ENCODE measurements around the gene PLEKHG2. TPM values are rescaled to one million over a fixed set of nuclear protein-coding genes. Genes with fewer than 3 reads are reported as not detected.

The PLEKHG2 gene
- polyA plus RNA-seq, 3 donors, result 73.7 to 118 (median 96.8) TPM

DNA sequence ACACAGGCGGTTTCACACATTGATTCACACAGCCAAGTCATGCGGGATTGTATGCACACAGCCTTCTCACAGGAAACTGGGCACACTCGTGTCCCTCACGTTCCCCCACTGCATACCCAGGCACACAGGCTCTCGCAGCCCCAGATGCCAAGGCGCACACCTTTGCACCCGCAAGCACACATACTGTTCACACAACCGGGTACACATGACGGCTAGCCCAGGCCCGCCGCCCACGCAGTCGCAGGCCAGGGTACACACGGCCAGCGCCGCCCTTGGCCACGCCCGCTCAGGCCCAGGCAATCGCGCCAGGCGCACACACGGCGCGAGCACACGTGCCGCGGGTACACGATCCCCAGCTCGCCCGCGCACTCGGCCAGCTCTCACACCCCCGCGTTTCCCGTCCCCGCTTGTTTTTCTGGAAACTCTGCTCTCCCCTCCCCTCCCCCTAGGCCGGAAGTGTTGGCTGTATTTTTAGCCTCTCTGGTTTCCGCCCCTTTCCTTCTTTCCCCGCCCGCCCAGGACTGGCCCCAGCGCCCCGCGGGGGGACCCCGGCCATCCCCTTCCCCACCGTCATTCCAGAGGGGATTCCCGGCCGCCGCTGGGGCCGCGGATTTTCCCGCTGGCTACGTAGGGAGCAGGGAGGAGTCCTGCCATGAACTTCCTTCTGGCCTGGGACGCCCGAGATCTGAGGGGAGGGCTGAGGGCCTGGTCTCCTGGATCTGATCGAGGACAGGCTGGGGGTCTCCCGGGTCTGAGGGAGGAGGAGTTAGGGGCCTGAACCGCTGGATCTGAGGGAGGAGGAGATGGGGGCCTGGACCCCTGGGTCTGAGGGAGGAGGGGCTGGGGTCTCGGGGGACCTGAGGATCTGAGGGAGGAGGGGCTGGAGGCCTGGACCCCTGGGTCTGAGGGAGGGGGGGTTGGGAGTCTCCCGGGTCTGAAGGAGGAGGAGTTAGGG is 9.8 kb upstream of the PLEKHG2 start:
- peak in 10 of 11 donors; percentile 78 to 92 (median 88) for DNase-seq (ENCODE audit: extremely low read depth in 1 of 11, low read depth in 9 of 11, low spot score in 4 of 11)

DNA sequence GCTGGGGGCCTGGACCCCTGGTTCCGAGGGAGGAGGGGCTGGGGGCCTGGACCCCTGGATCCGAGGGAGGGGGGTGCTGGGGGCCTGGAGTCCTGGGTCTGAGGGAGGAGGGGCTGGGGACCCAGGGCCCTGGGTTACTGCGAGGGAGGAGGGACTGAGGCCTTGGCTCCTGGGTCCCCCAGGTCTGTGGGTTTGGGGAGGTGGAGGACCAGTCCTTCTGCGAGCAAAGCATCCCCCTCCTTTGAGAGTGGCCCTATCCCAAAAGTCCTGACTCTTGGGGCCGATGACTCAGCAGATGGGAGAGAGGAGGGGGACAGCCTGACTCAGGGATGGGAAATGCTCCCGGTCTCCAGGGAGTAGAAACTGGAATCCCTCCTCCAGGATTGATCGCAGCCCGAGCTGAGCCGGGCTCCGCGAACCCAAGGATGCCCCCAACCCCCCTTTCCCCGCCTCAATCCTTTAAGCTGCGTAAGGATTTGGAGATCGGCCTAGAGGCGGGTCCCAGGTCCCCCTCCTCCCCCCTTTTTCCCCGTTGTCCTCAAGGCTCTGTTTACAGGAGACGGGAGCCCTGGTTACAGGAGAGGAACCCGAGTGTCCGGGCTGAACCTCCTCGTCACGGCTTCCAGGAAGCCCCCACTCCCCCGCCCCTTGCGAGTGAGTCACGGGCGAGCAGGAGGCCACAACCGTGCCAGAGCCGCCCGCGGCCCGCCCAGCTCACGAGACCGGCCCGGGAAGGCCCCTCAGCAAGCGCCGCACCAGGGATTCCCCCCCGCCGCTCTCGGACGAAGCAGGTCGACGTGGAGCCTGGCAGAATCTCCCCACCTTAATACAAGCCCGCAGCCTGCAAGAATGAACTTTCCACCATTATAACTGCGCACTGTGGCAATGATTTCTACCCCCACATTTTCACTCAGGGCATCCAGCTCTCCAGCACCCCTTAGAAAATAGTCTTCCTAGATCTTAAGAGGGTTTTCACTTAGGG is 8.8 kb upstream of the PLEKHG2 start:
- peak in 10 of 11 donors; percentile 63 to 89 (median 86) for DNase-seq (ENCODE audit: extremely low read depth in 1 of 11, low read depth in 9 of 11, low spot score in 4 of 11)

DNA sequence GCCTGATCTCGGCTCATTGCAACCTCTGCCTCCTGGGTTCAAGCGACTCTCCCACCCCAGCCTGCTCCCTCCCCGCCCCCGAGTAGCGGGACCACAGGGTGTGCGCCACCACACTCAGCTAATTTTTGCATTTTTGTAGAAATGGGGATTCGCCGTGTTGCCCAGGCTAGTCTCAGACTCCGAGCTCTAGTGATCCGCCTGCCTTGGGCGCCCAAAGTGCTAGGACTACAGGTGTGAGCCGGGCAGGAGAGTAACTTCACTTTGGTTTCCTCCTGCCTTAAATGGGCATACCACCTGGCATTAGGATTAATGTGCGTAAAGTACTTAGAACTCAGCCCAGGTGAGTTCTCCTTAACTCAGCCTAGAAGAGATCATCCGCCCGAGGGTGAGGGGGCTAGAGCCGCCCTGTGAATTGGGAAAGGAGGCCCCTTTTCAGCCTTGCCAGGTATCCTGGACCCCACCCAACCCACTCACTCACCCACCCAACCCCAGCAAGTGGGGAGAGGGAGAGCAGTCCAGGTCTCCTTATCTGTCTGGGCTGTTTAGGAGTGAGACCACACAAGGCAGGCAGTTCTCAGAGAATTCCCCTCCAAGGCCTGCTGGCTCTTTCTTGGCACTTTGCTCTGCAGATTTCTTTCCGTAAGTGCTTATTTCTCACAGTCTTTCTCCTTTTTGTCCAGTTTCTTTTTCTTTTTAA is 7.1 kb upstream of the PLEKHG2 start:
- no peak for DNase-seq (ENCODE audit: extremely low read depth in 1 of 11, low read depth in 9 of 11, low spot score in 4 of 11)

DNA sequence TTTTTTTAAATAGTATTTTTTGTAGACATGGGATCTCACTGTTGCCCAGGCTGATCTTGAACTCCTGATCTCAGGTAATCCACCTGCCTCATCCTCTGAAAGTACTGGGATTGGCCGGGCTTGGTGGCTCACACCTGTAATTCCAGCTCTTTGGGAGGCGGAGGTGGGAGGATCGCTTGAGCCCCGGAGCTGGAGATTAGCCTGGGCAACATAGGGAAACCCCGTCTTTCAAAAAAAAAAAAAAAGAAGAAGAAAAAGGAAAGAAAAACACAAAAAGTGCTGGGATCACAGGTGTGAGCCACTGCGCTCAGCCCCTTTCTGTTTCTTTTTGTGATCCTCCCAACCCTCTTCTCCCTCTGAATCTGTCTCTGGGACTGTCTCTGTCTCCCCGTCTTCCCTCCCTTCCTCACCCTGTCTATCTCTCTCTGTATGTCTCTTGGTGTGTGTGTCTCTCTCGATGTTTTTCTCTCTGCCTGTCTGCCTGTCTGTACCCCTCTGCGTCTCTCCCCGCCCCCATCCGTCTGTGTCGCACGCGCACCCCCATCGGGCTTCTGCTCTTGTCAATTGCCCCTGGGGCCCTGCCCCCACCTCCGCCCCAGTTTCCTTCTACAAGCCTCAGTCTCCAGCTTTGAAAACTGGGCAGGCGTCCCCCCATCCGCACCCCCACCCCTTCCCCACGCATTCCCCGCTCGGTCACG is 6.4 kb upstream of the PLEKHG2 start:
- no peak for DNase-seq (ENCODE audit: extremely low read depth in 1 of 11, low read depth in 9 of 11, low spot score in 4 of 11)

DNA sequence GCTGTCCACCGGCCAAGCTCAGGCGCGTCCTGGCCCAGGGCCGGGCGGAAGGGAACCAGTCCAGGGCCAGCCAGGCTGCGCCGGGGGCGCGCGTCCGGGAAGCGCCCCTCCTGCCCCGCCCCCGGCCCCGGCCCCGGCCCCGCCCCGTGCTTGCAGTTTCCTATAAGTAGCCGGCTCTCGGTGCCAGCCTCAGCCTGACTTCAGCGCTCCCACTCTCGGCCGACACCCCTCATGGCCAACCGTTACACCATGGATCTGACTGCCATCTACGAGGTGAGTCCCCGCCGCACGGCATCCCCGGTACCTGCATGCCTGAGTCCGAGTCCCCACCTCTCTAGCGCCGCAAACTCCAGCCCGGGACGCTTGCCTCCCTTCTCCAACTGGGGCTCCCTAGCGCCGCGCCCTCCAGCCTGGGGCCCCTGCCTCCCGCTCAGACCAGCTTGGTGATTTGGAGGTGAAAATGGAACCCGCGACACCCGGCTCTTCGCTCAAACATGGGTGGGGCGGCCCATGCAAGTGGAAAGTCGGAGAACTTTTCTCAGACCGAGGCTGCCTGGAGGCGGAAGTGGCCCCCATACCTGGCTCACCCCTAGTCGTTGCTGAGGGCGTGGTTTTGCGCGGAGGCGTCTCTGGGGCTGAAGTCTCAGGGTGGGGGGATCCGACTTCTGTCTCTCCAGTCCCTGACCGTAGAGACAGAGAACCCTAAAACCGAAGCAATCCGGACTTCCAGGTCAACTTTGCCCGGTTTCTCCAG is 5.6 kb upstream of the PLEKHG2 start, which contains the start of gene ZFP36:
ZFP36 (plus strand) TSS at position 192 of the 754 bp plus-strand sequence; CDS start at position 250, 58 bp downstream.
- DNase-seq (ENCODE audit: extremely low read depth in 1 of 11, low read depth in 9 of 11, low spot score in 4 of 11), result peak in 6 of 11 donors; percentile 67 to 80 (median 73)

DNA sequence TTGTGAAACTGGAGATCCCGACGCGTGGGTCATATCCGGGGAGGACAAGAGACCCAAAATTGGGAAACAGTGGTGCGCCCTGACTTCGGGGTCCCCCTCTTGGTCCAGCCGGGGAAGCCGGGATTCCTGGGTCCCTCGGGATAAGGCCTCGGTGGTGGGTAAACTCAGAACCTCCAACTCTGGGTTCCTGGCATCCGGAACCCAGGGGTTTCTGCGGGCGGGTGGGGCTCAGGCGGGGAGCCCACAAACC is 5.1 kb upstream of the PLEKHG2 start:
- DNase-seq (ENCODE audit: extremely low read depth in 1 of 11, low read depth in 9 of 11, low spot score in 4 of 11), result no peak

DNA sequence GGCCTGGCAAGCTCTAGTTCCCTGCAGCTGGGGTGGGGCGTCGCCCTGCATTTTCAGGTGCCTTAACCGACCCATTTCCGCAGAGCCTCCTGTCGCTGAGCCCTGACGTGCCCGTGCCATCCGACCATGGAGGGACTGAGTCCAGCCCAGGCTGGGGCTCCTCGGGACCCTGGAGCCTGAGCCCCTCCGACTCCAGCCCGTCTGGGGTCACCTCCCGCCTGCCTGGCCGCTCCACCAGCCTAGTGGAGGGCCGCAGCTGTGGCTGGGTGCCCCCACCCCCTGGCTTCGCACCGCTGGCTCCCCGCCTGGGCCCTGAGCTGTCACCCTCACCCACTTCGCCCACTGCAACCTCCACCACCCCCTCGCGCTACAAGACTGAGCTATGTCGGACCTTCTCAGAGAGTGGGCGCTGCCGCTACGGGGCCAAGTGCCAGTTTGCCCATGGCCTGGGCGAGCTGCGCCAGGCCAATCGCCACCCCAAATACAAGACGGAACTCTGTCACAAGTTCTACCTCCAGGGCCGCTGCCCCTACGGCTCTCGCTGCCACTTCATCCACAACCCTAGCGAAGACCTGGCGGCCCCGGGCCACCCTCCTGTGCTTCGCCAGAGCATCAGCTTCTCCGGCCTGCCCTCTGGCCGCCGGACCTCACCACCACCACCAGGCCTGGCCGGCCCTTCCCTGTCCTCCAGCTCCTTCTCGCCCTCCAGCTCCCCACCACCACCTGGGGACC is 4.6 kb upstream of the PLEKHG2 start:
- DNase-seq (ENCODE audit: extremely low read depth in 1 of 11, low read depth in 9 of 11, low spot score in 4 of 11), result no peak

DNA sequence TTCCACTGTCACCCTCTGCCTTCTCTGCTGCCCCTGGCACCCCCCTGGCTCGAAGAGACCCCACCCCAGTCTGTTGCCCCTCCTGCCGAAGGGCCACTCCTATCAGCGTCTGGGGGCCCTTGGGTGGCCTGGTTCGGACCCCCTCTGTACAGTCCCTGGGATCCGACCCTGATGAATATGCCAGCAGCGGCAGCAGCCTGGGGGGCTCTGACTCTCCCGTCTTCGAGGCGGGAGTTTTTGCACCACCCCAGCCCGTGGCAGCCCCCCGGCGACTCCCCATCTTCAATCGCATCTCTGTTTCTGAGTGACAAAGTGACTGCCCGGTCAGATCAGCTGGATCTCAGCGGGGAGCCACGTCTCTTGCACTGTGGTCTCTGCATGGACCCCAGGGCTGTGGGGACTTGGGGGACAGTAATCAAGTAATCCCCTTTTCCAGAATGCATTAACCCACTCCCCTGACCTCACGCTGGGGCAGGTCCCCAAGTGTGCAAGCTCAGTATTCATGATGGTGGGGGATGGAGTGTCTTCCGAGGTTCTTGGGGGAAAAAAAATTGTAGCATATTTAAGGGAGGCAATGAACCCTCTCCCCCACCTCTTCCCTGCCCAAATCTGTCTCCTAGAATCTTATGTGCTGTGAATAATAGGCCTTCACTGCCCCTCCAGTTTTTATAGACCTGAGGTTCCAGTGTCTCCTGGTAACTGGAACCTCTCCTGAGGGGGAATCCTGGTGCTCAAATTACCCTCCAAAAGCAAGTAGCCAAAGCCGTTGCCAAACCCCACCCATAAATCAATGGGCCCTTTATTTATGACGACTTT is 3.9 kb upstream of the PLEKHG2 start:
- no peak for DNase-seq (ENCODE audit: extremely low read depth in 1 of 11, low read depth in 9 of 11, low spot score in 4 of 11)

DNA sequence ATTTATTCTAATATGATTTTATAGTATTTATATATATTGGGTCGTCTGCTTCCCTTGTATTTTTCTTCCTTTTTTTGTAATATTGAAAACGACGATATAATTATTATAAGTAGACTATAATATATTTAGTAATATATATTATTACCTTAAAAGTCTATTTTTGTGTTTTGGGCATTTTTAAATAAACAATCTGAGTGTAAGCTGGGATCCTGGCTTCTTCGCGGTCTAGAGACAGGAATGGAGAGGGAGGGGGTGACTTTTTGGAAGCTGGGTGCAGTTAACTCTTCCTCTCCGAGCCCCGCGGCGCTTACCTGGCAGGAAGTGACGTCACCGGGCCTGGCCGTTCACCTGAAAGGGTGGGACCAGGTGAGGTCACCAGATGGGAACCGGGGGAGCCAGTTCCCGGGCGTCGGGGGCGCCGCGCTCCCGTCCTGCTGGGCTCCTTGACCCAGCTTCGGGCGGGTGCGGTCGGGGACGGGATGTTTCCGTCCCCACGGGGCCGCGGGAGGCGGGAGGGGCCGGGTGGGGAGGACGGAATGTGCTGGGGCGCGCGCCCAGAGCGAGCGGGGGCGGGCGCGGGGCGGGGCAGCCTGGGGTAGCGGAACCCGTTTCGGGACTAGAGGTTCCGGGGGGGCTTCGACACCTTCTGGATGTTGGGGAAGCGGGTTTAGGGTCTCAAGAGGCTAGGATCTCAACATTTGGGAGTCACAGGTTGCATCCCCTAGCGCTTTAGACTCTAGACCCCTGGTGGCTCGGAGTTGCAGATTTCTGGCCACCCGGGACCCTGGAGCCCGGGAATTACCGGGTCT is 3.1 kb upstream of the PLEKHG2 start:
- DNase-seq (ENCODE audit: extremely low read depth in 1 of 11, low read depth in 9 of 11, low spot score in 4 of 11), result peak in 3 of 11 donors; percentile 71 to 73 (median 73)

DNA sequence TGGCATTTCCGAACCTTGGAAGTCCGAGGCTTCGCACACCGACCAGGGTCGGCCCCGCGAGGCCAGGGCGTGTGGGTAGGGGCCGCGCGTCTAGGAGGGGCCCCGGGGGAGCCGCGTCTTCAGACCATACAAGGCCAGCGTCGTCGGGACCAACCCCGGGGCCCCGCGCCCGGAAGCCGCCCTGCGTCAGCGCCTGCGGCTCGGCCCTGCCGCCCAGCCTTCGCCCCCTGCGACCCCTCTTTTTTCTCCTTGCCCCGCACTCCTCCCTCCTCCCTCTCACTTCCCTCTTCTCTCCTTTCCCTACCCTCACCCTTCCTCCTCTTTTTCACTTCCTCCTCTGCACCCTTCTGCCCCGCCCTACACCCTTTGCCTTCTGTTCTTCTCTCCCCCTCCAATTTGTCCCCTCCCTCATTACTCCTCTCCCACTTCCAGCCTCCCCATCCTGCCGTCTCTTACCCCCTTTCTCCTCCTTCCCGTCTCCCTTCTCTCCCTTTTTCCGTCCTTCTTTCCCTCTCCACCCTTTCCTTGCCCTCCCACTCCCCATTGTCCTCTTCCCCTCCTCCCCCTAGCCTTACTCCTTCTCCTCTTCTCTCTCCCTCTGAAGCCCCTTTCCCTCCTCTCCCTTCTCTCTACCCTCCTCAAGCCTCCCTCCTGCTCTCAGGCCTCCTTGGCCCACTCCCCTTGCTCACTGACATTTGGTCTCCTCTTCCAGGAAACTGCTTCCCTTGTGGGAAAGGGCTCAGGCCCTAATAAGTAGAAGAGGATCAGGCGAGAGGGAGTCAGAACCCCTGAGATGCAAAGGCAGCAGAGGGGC is 2.2 kb upstream of the PLEKHG2 start:
- no peak for DNase-seq (ENCODE audit: extremely low read depth in 1 of 11, low read depth in 9 of 11, low spot score in 4 of 11)

DNA sequence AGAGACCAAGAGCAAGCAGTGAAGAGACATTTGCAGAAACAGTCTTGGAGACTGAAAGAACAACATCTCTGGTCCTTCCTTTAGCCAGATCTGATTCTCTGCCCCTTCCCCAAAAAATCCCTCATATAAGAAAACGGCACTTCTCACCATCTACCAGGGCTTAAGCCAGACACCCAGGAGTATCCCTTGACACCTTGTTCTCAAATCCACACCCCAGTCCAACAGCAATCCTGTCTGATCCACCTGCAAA is 1.7 kb upstream of the PLEKHG2 start:
- no peak for DNase-seq (ENCODE audit: extremely low read depth in 1 of 11, low read depth in 9 of 11, low spot score in 4 of 11)

DNA sequence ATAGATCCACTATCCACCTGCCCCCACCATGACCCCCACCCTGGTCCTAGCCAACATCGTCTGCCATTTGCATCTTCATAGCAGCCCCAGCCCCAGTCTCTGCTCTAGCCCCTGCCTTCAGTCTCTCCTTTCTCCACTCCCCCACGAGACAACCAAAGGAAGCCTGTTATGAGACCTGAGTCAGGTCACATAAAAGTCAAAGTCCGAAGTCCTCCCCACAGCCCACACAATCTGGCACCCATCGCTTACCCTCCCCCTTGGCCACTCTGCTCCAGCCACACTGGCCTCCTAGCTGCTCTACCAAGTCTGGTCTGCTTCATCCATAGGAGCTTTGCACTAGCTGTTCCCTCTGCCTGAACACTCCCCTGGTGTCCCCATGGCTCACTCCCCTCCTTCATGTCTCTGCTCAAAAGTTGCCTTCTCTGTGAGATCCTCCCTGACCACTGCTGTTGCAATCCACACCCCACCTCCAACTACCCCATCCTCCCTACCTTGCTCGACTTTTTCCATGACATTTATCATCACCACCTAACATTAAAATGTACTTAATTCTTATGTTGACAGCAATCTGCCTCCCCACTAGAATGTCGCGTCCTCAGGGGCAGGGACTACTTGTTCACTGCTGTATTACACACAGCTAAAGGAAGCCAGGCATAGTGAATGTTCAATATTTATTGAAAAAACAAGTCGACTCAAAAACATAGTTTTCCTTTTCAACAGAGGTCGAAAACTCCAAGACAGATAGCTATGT is 1.2 kb upstream of the PLEKHG2 start:
- DNase-seq (ENCODE audit: extremely low read depth in 1 of 11, low read depth in 9 of 11, low spot score in 4 of 11), result no peak

DNA sequence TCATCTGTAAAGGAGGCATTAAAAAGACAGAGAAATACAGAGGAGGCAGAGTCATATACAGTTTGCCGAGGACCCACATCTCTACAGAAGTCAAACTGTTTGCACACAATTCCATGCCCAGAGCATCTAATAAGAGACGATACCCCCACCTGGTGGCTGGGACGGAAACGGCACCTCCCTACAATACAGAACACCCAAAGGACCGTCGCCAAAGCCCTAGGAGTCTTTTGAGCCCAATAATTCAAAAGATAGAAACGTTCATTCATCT is 703 bp upstream of the PLEKHG2 start:
- DNase-seq (ENCODE audit: extremely low read depth in 1 of 11, low read depth in 9 of 11, low spot score in 4 of 11), result peak in 9 of 11 donors; percentile 77 to 89 (median 83)

DNA sequence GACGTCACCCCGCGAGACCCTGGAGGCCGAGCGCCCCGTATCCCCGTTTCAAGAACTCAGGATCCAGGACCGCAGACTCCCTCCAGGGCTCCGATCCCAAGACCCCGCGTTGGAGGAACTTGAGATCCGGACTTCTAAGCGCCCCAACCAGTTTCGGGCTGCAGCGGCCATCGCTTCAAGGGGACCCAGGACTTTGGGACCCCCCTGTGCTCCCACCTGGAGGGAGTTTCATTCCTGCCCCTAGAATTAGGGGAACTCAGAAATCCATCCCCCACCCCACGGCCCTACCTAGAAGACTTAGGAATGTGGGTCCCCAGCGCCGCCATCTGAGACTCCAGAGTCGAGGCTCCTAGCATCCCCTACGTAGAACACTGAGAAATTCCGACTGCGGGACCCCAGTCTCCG is 400 bp downstream of the PLEKHG2 start:
- DNase-seq (ENCODE audit: extremely low read depth in 1 of 11, low read depth in 9 of 11, low spot score in 4 of 11), result no peak

Measured in renal cortex interstitium (tissue), 11 donors.